ENCODE data around the gene EFNA5.

EFNA5 gene

DNA sequence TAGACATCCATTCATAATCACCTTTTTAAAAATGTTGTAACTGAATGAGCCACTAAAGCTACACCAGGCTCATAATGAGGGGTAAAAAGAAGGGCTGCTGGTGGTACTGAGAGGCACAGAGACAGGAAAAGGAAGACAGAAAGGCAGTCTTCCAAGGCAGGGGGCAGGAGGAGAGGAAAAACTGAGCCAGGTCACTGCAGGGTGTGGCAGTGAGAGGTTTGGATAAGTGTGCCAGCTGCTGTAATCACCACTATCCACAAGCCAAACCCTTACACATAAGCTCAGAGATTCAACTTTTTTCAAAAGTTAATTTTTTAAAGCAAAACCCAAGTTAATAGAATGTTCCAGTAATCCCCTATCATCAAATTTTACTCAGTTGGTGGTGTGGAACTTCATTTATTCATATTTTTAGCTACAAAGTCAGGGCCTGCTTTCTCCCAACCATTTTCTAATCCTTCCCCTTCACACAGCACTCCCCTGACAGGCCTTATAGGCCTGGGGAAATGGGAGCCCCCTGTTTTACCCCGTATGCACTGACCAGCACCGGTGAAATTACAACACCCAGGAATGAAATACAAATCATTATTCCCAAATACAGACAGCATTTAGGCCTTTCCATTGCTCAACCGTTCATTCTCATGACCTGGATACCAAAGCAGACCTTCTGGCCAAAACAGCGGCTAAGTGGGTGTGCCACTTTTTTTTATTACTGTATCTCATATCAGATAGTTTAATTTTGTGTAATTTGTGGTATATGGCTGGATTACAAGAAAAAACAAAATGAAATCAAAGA lies 76.3 kb downstream of the EFNA5 start:
- Histone ChIP-seq H3K9me3 (ENCODE audit: control insufficient read depth, insufficient read depth, low read length) (no peaks in the 10 kb centered on the region), H3K9ac (ENCODE audit: low read depth, low read length) (no peak overlapping the region), H3K36me3 (ENCODE audit: insufficient read depth, low read length) (no peaks in the 10 kb centered on the region; the same call in 1 of the 2 replicates), H3K4me1 (ENCODE audit: insufficient read depth, low read length) (peaks cover 14% of the 10 kb centered on the region)

DNA sequence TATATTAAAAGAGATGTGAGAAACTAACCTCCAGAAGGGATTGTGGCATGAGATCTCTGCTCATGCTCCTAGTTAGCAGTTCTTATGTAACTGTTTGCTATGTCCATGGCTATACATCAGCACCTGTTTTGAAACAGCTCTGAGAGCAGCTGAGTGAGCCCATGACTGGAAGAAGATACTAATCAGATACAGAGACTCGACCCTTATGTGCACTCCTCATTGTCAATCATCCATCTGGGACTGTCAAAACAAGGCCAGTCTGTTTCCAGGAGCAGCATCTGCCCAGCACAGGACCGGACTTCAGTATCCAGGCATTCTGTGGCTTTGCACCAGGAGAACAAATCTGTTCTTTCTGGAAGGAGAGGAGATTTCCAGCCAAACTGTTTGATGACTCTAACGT lies 77.7 kb downstream of the EFNA5 start:
- Histone ChIP-seq H3K9ac (ENCODE audit: low read depth, low read length) (no peak overlapping the region), H3K4me1 (ENCODE audit: insufficient read depth, low read length) (peaks cover 23% of the 10 kb centered on the region), H3K9me3 (ENCODE audit: control insufficient read depth, insufficient read depth, low read length) (no peaks in the 10 kb centered on the region), H3K36me3 (ENCODE audit: insufficient read depth, low read length) (no peaks in the 10 kb centered on the region; the same call in 1 of the 2 replicates)

DNA sequence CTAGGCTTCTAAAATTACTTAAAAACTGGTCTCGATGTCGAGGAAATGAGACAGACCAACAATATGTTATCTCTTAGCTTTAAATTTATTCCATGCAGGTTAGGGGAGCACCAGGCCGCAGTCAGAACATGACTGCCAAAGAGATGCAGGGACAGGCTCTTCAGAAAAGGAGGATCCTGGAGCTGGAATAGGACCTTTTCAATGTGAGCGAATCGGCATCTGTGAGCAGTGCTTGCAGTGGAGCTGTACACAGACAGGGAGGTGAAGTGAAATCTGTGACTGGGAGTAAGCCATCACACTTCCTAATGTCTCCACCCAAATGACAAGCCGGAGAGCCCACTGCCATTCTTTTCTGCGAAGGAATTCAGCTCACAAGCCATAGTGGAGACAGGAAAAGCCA lies 78.2 kb downstream of the EFNA5 start:
- H3K9me3 ChIP-seq (ENCODE audit: control insufficient read depth, insufficient read depth, low read length), result no peaks in the 10 kb centered on the region
- H3K4me1 ChIP-seq (ENCODE audit: insufficient read depth, low read length), result peaks cover 23% of the 10 kb centered on the region

DNA sequence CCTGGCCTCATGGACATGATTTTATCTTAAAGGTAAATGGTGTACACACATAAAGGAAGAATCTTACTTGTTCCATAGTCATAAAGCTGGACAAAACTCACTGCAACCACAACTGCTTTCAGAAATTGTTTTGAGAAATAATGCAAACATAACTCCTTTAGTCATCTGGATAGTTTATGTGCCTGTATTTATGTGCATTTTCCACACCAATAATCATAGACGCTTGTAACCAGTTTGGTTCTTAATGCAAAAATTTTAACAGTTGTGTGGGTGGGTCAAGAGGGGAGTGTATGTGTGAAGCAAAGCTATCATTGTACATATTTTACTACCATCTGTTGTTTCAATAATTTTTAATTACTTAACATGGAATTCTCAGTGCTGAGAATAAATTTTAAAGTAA lies 80.1 kb downstream of the EFNA5 start:
- no peaks in the 10 kb centered on the region; the same call in 1 of the 2 replicates for H3K36me3 ChIP-seq (ENCODE audit: insufficient read depth, low read length)
- H3K9me3 ChIP-seq (ENCODE audit: control insufficient read depth, insufficient read depth, low read length), result no peaks in the 10 kb centered on the region
- no peak overlapping the region for H3K9ac ChIP-seq (ENCODE audit: low read depth, low read length)
- H3K4me1 ChIP-seq (ENCODE audit: insufficient read depth, low read length), result peaks cover 23% of the 10 kb centered on the region

More for the DNA sequence above, 78.2 kb downstream of the EFNA5 start:
- no peaks in the 10 kb centered on the region; the same call in 1 of the 2 replicates for H3K36me3 ChIP-seq (ENCODE audit: insufficient read depth, low read length)
- H3K9ac ChIP-seq (ENCODE audit: low read depth, low read length), result no peak overlapping the region

DNA sequence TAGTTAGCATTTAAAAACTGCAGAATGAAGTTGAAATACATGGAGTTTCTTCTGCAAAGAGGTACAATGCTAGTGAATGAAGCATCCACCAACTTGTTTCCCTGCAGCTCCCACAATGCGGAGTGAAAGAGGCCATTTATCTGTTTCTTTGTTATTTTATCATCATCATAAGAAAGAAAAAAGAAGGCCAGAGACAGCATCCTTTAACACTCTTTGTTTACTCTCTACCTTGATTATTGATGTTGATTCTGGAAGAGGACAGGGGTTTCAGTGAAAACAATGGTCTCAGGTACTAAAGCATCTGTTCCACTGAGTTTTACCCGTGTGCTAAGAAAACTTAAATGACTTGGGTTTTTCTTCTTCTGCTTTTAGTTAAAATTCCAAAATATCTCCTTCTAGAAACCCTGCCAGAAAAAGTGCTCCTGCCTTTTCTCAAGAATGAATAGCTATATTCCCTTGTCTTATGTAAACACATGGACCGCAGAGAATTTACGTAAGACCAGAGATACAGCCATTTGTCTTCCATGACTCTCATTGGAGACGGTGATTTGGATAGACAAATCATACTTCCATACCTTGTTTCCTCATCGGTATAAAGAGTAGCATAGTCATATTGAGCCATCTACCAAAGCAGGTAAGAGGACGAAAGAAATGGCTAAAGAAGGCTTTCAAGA lies 81.1 kb downstream of the EFNA5 start:
- no peaks in the 10 kb centered on the region for H3K9me3 ChIP-seq (ENCODE audit: control insufficient read depth, insufficient read depth, low read length)
- H3K36me3 ChIP-seq (ENCODE audit: insufficient read depth, low read length), result no peaks in the 10 kb centered on the region; the same call in 1 of the 2 replicates
- peaks cover 23% of the 10 kb centered on the region for H3K4me1 ChIP-seq (ENCODE audit: insufficient read depth, low read length)
- H3K9ac ChIP-seq (ENCODE audit: low read depth, low read length), result no peak overlapping the region

DNA sequence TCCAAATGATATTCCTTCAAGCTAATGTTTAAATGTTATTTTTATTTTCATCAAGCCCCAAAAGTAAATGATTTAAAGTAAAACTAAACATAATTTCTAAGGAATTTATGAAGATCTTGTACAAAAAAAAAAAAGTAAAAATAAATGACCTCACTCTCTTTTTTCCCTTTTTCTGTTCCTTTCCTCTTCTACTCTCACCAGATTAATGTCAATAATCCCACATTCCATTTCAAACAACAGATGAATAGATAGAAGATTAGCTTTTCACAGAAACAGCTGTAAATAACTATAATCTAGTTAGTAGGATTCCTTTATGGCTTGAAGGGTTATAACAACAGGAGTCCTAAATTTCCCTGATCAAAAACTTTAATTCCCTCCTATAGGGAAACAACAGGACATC lies 88.1 kb downstream of the EFNA5 start:
- Histone ChIP-seq H3K9me3 (ENCODE audit: control insufficient read depth, insufficient read depth, low read length) (no peaks in the 10 kb centered on the region), H3K36me3 (ENCODE audit: insufficient read depth, low read length) (no peaks in the 10 kb centered on the region), H3K9ac (ENCODE audit: low read depth, low read length) (no peak overlapping the region), H3K4me1 (ENCODE audit: insufficient read depth, low read length) (peaks cover 5% of the 10 kb centered on the region; the same call in 1 of the 2 replicates)

DNA sequence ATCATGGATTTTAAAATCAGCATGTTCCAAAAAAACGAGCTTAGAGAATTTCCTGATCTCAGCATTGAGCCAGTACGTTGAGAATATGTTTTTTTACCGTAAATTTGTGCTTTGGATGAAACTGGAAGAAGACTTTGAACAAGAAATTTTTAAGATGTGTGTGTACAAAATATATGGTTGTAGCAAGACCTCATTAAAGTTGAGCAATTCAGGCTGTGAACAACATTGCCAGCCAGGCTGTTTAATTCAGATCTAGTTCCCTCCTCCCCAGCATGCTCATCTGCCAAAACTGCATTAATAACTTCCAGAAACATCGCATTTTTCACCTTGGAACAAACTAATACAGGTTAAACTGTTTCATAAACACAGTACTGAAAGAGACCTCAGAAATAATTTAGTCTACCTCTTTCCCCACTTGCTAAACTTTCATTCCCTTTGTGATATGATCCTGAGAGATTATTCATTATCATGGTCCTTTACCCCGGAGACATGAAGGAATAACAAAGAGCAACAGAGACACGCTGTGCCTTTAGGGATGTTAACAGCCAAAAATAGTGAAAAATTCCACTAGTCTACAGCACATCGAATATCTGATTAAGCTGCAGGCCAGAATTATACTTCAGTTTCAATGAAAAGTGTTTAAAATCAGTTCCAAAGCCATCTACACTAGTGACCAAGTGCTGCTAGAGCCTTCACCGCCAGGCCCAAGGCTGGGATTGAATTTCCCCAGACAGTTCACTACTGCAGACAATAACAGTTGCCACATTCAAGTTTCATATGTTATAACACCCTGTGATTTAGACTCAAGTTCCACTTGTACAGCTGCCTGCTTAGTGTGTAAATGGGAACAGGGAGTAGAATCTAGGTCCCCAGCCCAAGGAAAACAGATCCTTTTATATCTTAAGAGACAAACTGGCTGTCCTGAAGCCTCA lies 89.6 kb downstream of the EFNA5 start:
- Histone ChIP-seq H3K9ac (ENCODE audit: low read depth, low read length) (no peak overlapping the region), H3K36me3 (ENCODE audit: insufficient read depth, low read length) (no peaks in the 10 kb centered on the region), H3K4me1 (ENCODE audit: insufficient read depth, low read length) (peaks cover 20% of the 10 kb centered on the region), H3K9me3 (ENCODE audit: control insufficient read depth, insufficient read depth, low read length) (no peaks in the 10 kb centered on the region)

DNA sequence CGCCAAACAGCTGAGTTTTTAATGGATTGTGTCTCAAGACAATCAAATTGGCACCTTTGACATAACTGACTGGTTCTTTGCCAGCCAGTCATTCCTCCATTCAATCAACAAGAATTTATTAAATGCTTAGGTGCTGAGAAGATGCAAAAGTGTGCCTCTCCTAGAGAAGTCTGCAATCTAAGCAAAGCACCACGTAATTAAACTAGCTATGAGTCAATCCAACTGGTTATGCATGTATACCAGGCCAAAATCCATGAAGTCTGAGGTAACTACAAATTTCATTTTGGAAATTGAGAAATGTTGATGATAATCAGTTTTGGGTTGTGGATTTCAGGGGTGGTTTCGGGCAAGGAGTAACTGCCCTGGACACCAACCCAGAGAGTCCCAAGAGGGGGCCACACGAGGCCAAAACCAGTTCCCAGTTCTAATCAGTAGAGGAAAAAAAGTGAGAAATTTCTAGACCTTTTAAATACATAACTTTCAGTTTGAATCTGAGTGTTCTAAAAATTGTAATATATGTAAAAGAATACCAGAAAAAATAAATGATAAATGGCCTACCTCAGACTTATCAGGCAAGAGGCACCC lies 92.6 kb downstream of the EFNA5 start:
- Histone ChIP-seq H3K9ac (ENCODE audit: low read depth, low read length) (no peak overlapping the region), H3K9me3 (ENCODE audit: control insufficient read depth, insufficient read depth, low read length) (no peaks in the 10 kb centered on the region), H3K36me3 (ENCODE audit: insufficient read depth, low read length) (no peaks in the 10 kb centered on the region), H3K4me1 (ENCODE audit: insufficient read depth, low read length) (peaks cover 31% of the 10 kb centered on the region)

DNA sequence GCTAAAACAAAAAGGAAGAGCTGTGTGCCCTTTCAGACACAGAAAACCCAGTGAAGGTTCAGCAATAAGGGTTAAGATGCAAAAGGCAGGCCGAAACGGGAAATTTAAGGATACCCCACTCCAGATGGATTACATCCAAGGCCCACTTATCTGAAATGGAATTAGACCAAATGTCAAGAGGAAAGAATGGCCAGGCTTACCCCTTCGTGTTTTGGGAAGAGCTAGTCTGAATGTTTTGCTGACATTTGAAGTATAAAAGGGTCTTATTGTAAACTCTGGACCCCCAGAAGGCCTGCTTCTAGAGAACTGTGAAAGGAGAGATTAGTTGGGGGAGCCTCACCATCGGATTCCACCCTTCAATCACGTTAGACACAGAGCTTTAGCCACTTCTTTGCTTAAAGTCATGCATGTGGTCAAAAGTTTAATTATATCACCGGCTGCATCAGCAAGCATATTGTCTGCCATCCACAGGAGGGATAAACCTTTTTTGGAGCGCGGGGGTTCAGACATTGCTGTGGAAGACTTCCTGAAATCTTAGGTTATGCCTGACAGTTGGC lies 93.3 kb downstream of the EFNA5 start:
- peaks cover 37% of the 10 kb centered on the region for H3K4me1 ChIP-seq (ENCODE audit: insufficient read depth, low read length)
- no peaks in the 10 kb centered on the region for H3K9me3 ChIP-seq (ENCODE audit: control insufficient read depth, insufficient read depth, low read length)
- no peaks in the 10 kb centered on the region for H3K36me3 ChIP-seq (ENCODE audit: insufficient read depth, low read length)
- no peak overlapping the region for H3K9ac ChIP-seq (ENCODE audit: low read depth, low read length)

DNA sequence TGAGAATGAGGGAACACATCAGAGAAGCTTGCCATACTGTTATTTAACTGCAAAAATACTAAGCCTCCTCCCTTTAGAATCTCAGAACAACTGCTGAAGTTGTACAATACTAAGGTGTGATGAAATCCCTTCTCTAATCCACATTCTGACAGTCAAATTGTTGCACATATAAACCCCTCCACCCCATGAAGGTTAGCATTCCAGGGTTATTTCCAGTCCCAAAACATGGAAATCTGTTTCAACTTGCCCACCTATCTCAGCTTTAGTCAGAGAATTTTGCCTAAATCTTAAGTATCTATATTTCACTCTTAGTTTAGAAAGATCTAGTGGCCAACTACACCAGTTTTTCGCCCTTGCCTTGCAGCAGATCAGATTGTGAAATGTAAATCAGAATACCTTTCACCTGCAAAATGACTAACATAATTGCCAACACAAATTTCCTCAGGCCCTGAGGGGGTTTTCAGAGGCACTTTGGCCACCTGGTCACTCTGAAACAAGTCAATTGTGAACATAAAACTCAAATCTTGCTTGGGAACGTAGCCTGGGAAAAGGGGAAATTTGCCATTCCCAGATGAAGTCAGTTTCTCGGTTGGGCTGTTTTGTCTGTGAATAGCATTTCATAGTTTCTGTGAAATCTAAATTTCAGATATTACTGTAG lies 93.9 kb downstream of the EFNA5 start:
- Histone ChIP-seq H3K9ac (ENCODE audit: low read depth, low read length) (no peak overlapping the region), H3K9me3 (ENCODE audit: control insufficient read depth, insufficient read depth, low read length) (no peaks in the 10 kb centered on the region), H3K36me3 (ENCODE audit: insufficient read depth, low read length) (no peaks in the 10 kb centered on the region), H3K4me1 (ENCODE audit: insufficient read depth, low read length) (peaks cover 38% of the 10 kb centered on the region)

DNA sequence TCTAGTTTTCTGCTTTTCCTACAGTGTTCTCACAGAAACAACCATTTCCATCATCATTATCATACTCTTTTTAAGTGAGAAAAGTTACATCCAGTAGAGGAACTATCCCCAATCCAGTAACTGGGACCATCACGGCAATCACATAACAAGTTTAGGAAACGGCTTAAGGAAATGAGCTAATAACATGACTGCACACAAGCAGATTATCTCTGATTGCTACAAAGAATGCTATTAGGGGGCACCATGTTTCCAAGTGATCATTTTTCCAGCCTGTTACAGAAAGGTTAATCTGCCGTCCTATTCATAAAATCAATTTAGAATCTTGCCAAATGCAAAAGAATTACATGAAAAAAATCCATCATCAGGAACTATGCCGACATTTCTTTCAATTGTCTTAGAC lies 94.6 kb downstream of the EFNA5 start:
- H3K36me3 ChIP-seq (ENCODE audit: insufficient read depth, low read length), result no peaks in the 10 kb centered on the region
- H3K4me1 ChIP-seq (ENCODE audit: insufficient read depth, low read length), result peaks cover 45% of the 10 kb centered on the region
- no peak overlapping the region for H3K9ac ChIP-seq (ENCODE audit: low read depth, low read length)
- H3K9me3 ChIP-seq (ENCODE audit: control insufficient read depth, insufficient read depth, low read length), result no peaks in the 10 kb centered on the region

DNA sequence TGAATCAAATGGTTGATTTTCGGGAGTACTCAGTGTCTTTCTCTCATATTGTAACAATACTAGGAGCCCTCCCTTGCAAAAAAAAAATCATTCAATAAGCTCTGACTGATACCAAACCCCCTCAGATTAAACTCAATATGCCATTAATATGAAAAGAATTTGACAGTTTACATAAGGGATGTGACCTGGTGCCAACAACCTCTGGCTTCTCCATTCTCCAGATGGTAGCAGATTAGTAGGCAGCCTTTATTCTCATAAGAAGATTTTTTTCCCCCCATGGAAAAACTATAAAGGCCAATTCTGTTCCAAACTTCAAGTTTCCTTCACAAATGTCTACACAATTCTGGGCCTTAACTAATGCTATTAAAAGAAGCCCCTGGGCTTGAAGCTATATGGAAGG lies 96.5 kb downstream of the EFNA5 start:
- Histone ChIP-seq H3K9me3 (ENCODE audit: control insufficient read depth, insufficient read depth, low read length) (no peaks in the 10 kb centered on the region), H3K4me1 (ENCODE audit: insufficient read depth, low read length) (peaks cover 58% of the 10 kb centered on the region), H3K9ac (ENCODE audit: low read depth, low read length) (no peak overlapping the region), H3K36me3 (ENCODE audit: insufficient read depth, low read length) (no peaks in the 10 kb centered on the region)

DNA sequence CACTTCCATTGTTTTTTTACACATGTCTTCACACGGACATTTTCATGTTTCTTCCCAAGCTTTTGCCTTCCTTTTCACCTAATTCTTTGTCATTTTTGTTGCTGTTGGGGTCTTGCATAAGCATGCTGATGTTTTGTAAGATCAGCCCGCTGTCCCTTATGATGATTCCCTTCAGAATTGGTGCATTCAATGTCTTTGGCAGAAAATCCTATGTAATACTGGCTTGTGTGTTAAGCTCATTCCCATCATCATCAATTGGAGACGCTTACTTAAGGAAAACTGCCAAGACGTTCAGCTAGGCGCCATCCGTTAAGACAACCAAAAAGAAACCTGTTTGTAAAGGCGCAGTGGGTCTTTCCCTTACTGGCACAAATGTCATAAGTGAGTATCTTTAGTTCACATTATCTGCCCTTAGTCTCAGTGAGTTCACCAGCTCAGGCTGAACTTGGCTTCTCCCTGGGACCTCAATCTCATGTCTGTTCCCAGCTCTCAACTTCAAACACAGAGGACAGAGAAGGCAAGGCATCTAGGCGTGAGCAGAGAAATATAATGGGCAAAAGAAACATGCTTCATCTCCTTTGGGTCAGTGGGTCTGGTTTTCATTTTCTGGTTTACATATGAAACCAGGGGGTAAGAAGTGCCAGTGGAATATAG lies 97.9 kb downstream of the EFNA5 start:
- Histone ChIP-seq H3K9me3 (ENCODE audit: control insufficient read depth, insufficient read depth, low read length) (no peaks in the 10 kb centered on the region), H3K4me1 (ENCODE audit: insufficient read depth, low read length) (peaks cover 65% of the 10 kb centered on the region), H3K36me3 (ENCODE audit: insufficient read depth, low read length) (no peaks in the 10 kb centered on the region), H3K9ac (ENCODE audit: low read depth, low read length) (peak overlapping the region; percentile 35)
